NCI-H1930 (cell line): ENCODE data around the gene SNX32.
A peak's percentile ranks its signal among the peaks of the same experiment; 100 is the strongest.

ENCODE experiments used
- DNase-seq, 2 experiments: peaks; one replicate each; lab custom pipeline; 2025; lab: John Stamatoyannopoulos, UW

SNX32 gene

GRCh38 chr11:65797711-65798110, 36.1 kb upstream of the SNX32 start:
- no peak for DNase-seq

- no peak for DNase-seq
Measured at GRCh38 chr11:65798882-65799281, 34.9 kb upstream of the SNX32 start.

GRCh38 chr11:65801153-65801987, 32.4 kb upstream of the SNX32 start:
- DNase-seq = no peak

GRCh38 chr11:65802841-65803240, 30.9 kb upstream of the SNX32 start:
- no peak for DNase-seq

- DNase-seq = no peak
Measured at GRCh38 chr11:65803797-65804492, 29.8 kb upstream of the SNX32 start.

- DNase-seq = no peak
Measured at GRCh38 chr11:65806979-65807378, 26.8 kb upstream of the SNX32 start.

- no peak for DNase-seq
Measured at GRCh38 chr11:65808744-65809341, 24.9 kb upstream of the SNX32 start.

- no peak for DNase-seq
Measured at GRCh38 chr11:65809496-65809895, 24.3 kb upstream of the SNX32 start.

- no peak for DNase-seq
Measured at GRCh38 chr11:65810046-65810868, 23.5 kb upstream of the SNX32 start.

GRCh38 chr11:65811764-65812475, 21.8 kb upstream of the SNX32 start:
- no peak for DNase-seq

- DNase-seq = no peak
Measured at GRCh38 chr11:65814131-65814985, 19.4 kb upstream of the SNX32 start.

- DNase-seq = no peak
Measured at GRCh38 chr11:65814986-65815565, 18.7 kb upstream of the SNX32 start.

- DNase-seq = no peak
Measured at GRCh38 chr11:65816696-65817095, 17.1 kb upstream of the SNX32 start.

- no peak for DNase-seq
Measured at GRCh38 chr11:65817312-65817834, 16.4 kb upstream of the SNX32 start.

- peak; percentile 85 to 90 for DNase-seq
Measured at GRCh38 chr11:65817835-65818680, 15.7 kb upstream of the SNX32 start.

GRCh38 chr11:65821107-65821506, 12.7 kb upstream of the SNX32 start:
- DNase-seq = no peak

GRCh38 chr11:65822776-65823528, 10.8 kb upstream of the SNX32 start:
- no peak for DNase-seq
